HG02884 (cell line): ENCODE results near the gene PRM3.
"Not testable (repeated sequence)": the region's sequence is repeated elsewhere in the genome, so short reads cannot be mapped to it uniquely, and the experiment has no call there.

Source experiments
- ATAC-seq: cut with Tn5 transposase; IDR thresholded peaks from one replicate; pipeline ENCODE4 v1.9.1; 2021; ENCODE audit warnings: mild to moderate bottlenecking, moderate library complexity; ENCODE audit not compliant: unreplicated experiment

The PRM3 gene

GRCh38 chr16:11306381-11306780 lies 33.0 kb upstream of the PRM3 start:
- ATAC-seq: no peak

- ATAC-seq: no peak
Observed at GRCh38 chr16:11303405-11304138, 30.1 kb upstream of the PRM3 start.

GRCh38 chr16:11302977-11303376 lies 29.5 kb upstream of the PRM3 start:
- no peak for ATAC-seq

- no peak for ATAC-seq
Observed at GRCh38 chr16:11301645-11302501, 28.4 kb upstream of the PRM3 start.

- ATAC-seq: no peak
Observed at GRCh38 chr16:11300560-11300892, 27.1 kb upstream of the PRM3 start.

- no peak for ATAC-seq
Observed at GRCh38 chr16:11299865-11300559, 26.6 kb upstream of the PRM3 start.

- not testable (repeated sequence) for ATAC-seq
Observed at GRCh38 chr16:11298950-11299547, 25.6 kb upstream of the PRM3 start.

GRCh38 chr16:11298143-11298900 lies 24.9 kb upstream of the PRM3 start:
- ATAC-seq: no peak

- ATAC-seq: peak; percentile 71
Observed at GRCh38 chr16:11297492-11298142, 24.2 kb upstream of the PRM3 start.

GRCh38 chr16:11296706-11297491 lies 23.5 kb upstream of the PRM3 start:
- no peak for ATAC-seq

- ATAC-seq: no peak
Observed at GRCh38 chr16:11296351-11296705, 22.9 kb upstream of the PRM3 start.

- no peak for ATAC-seq
Observed at GRCh38 chr16:11295672-11296071, 22.2 kb upstream of the PRM3 start.

GRCh38 chr16:11292076-11292748 lies 18.8 kb upstream of the PRM3 start:
- ATAC-seq: no peak

- no peak for ATAC-seq
Observed at GRCh38 chr16:11291091-11291703, 17.8 kb upstream of the PRM3 start.

GRCh38 chr16:11290102-11290893 lies 16.9 kb upstream of the PRM3 start:
- ATAC-seq: no peak

- ATAC-seq: not testable (repeated sequence)
Observed at GRCh38 chr16:11289696-11290095, 16.3 kb upstream of the PRM3 start.

GRCh38 chr16:11289202-11289601 lies 15.8 kb upstream of the PRM3 start:
- no peak for ATAC-seq

- ATAC-seq: no peak
Observed at GRCh38 chr16:11285842-11286241, 12.4 kb upstream of the PRM3 start.
